Measurements from ENCODE around the gene UHRF1. TPM values are rescaled to one million over a fixed set of nuclear protein-coding genes. Genes with fewer than 3 reads are reported as not detected.
A peak's percentile ranks its signal among the peaks of the same experiment; 100 is the strongest.
"Not testable (repeated sequence)": the region's sequence is repeated elsewhere in the genome, so short reads cannot be mapped to it uniquely, and the experiment has no call there.

UHRF1 gene
- total RNA-seq, 1 donor from 2014 or later, result 0.32 TPM

- TF ChIP-seq CTCF (IDR thresholded peaks at IDR 0.05), result no peak
- intact Hi-C loops (cut with DNase I), result no loop called here
- Histone ChIP-seq H3K9me3 (no peaks in the 10 kb centered on the region), H3K27me3 (no peaks in the 10 kb centered on the region), H3K27ac (no peak overlapping the region), H3K36me3 (no peaks in the 10 kb centered on the region), H3K4me3 (no peak overlapping the region), H3K4me1 (peaks cover 8 to 33% of the 10 kb centered on the region in 2 donors)
- DNase-seq (ENCODE audit: low spot score in 2 of 2), result no peak
Observed at GRCh38 chr19:4974880-4975469, 65.7 kb downstream of the UHRF1 start.

- H3K27ac ChIP-seq, result peak overlapping the region; percentile 61 to 67
- intact Hi-C loops (cut with DNase I), result not testable (repeated sequence)
Observed at GRCh38 chr19:4975601-4976000, 66.3 kb downstream of the UHRF1 start.

GRCh38 chr19:4976401-4977298 lies 67.3 kb downstream of the UHRF1 start:
- DNase-seq (ENCODE audit: low spot score in 2 of 2), result peak; percentile 63 to 90
- Histone ChIP-seq H3K4me1 (peaks cover 8 to 19% of the 10 kb centered on the region in 2 donors), H3K4me3 (peak overlapping the region; percentile 24 to 48), H3K27me3 (no peaks in the 10 kb centered on the region), H3K27ac (peak overlapping the region; percentile 61 to 67), H3K36me3 (no peaks in the 10 kb centered on the region), H3K9me3 (no peaks in the 10 kb centered on the region)
- intact Hi-C loops (cut with DNase I), result no loop called here
- peak; percentile 36 to 44 (median 42) for TF ChIP-seq CTCF (IDR thresholded peaks at IDR 0.05)

More at GRCh38 chr19:4975601-4976000, 66.3 kb downstream of the UHRF1 start:
- H3K36me3 ChIP-seq; H3K27me3 ChIP-seq; H3K9me3 ChIP-seq; DNase-seq (ENCODE audit: low spot score in 2 of 2): not testable (repeated sequence)
- peaks cover 8 to 29% of the 10 kb centered on the region in 2 donors for H3K4me1 ChIP-seq
- peak overlapping the region in 1 of 2 donors; percentile 48 for H3K4me3 ChIP-seq

- H3K9me3 ChIP-seq, result no peaks in the 10 kb centered on the region
- H3K27me3 ChIP-seq, result no peaks in the 10 kb centered on the region
- H3K4me3 ChIP-seq, result peak overlapping the region in 1 of 2 donors; percentile 48
- H3K36me3 ChIP-seq, result no peaks in the 10 kb centered on the region
- TF ChIP-seq CTCF (IDR thresholded peaks at IDR 0.05), result no peak
- DNase-seq (ENCODE audit: low spot score in 2 of 2), result no peak
- peak overlapping the region; percentile 61 to 67 for H3K27ac ChIP-seq
- intact Hi-C loops (cut with DNase I), result no loop called here
- peaks cover 8 to 19% of the 10 kb centered on the region in 2 donors for H3K4me1 ChIP-seq
Observed at GRCh38 chr19:4977299-4978174, 68.2 kb downstream of the UHRF1 start.

- Histone ChIP-seq H3K4me1 (peaks cover 8 to 19% of the 10 kb centered on the region in 2 donors), H3K9me3 (no peaks in the 10 kb centered on the region), H3K4me3 (no peak overlapping the region), H3K27ac (no peak overlapping the region), H3K27me3 (no peaks in the 10 kb centered on the region), H3K36me3 (no peaks in the 10 kb centered on the region)
- intact Hi-C loops (cut with DNase I), result no loop called here
- no peak for TF ChIP-seq CTCF (IDR thresholded peaks at IDR 0.05)
- DNase-seq (ENCODE audit: low spot score in 2 of 2), result no peak
Observed at GRCh38 chr19:4979211-4979807, 70.0 kb downstream of the UHRF1 start.
